Omental fat pad (tissue), 4 donors: ENCODE data around the gene BMPER. TPM values are rescaled to one million over a fixed set of nuclear protein-coding genes. Genes with fewer than 3 reads are reported as not detected.

Source experiments
- ATAC-seq: fragments of 150-250 bp; one replicate; pipeline ENCODE4 v1.9.1; 2016; ENCODE audit warnings: mild to moderate bottlenecking, moderate library complexity; ENCODE audit not compliant: low FRiP score
- DNase-seq: peaks from one replicate; pipeline ENCODE4 v3.0.0-alpha.2; 2019; ENCODE audit warnings: low spot score
- CTCF ChIP-seq, 3 donors: fragments of 450-650 bp; IDR thresholded peaks; one replicate each; pipeline ENCODE4 v1.5.1; 2016 to 2017; ENCODE audit warnings: antibody characterized with exemption in 3 of 3, mild to moderate bottlenecking in 3 of 3, moderate library complexity in 2 of 3
- total RNA-seq, 4 donors: library from RNA; depleted of rRNA; stranded (reverse); fragments of >200 nt; gene quantifications; one replicate each; pipeline ENCODE4 v1.1.0, GENCODE V29; 2016

The BMPER gene
- total RNA-seq, 4 donors from 2014 or later = 5.4 to 32.5 (median 16.6) TPM

GRCh38 chr7:34074421-34074820, 169.1 kb downstream of the BMPER start:
- TF ChIP-seq CTCF (IDR thresholded peaks at IDR 0.05) = no peak
- ATAC-seq = no peak
- DNase-seq = no peak

- no peak for DNase-seq
- TF ChIP-seq CTCF (IDR thresholded peaks at IDR 0.05) = no peak
- ATAC-seq = no peak
Measured at GRCh38 chr7:34075523-34076370, 170.4 kb downstream of the BMPER start.

GRCh38 chr7:34077168-34077567, 171.8 kb downstream of the BMPER start:
- ATAC-seq = no peak

GRCh38 chr7:34078864-34079263, 173.5 kb downstream of the BMPER start:
- ATAC-seq = no peak
- no peak for DNase-seq
- TF ChIP-seq CTCF (IDR thresholded peaks at IDR 0.05) = no peak

More at GRCh38 chr7:34077168-34077567, 171.8 kb downstream of the BMPER start:
- DNase-seq = no peak
- TF ChIP-seq CTCF (IDR thresholded peaks at IDR 0.05) = no peak

GRCh38 chr7:34080513-34080912, 175.2 kb downstream of the BMPER start:
- no peak for DNase-seq
- no peak for ATAC-seq
- no peak for TF ChIP-seq CTCF (IDR thresholded peaks at IDR 0.05)

GRCh38 chr7:34081935-34082334, 176.6 kb downstream of the BMPER start:
- TF ChIP-seq CTCF (IDR thresholded peaks at IDR 0.05) = no peak
- DNase-seq = no peak
- ATAC-seq = no peak

- ATAC-seq (no peak), DNase-seq (no peak)
- TF ChIP-seq CTCF (IDR thresholded peaks at IDR 0.05) = no peak
Measured at GRCh38 chr7:34083440-34083839, 178.1 kb downstream of the BMPER start.
